ENCODE results near the gene C1orf198. TPM values are rescaled to one million over a fixed set of nuclear protein-coding genes. Genes with fewer than 3 reads are reported as not detected.
A peak's percentile ranks its signal among the peaks of the same experiment; 100 is the strongest.

Gene C1orf198
- total and polyA plus RNA-seq, 2 of the 8 experiments (the other 6 are each of a cell fraction or from before 2014, with no cell fraction given) = 30.6 to 45.0 TPM

DNA sequence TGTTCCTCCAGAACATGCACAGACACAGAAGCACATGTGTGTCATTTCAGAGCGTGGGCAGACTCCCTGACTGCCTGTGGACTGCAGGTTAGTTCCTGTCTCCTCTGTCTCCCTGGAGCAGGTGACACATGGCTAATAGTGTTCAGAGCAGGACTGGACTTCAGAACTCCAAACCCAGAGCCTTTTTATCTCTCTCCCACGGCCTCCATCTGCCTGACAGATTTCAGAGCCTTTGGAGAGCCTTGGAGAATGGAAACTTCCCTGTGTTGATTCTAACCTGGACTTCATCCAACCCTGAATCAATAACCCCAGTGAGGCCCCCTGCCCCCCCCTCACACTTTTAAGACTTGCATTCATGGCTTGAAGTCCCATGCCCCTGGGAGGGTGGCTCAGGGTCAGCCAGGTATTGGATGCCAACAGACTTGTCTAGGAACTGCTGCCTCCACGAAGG is 44.4 kb downstream of the C1orf198 start:
- CTCF ChIA-PET (ENCODE audit: partially characterized antibody) = interaction anchor here (1.1 kb wide), 1 partner anchor 28 kb away, joined by 4 read pairs; no protein-coding TSS in a partner anchor
- H2BK15ac ChIP-seq (ENCODE audit: low read length) = no peak overlapping the region
- no peaks in the 10 kb centered on the region for H3K4me1 ChIP-seq (replicated peaks in 1 of 4; ENCODE audit: control insufficient read depth in 3 of 4, insufficient read depth in 4 of 4, low read length in 3 of 4)
- H4K5ac ChIP-seq (ENCODE audit: insufficient read length, low read depth, low read length) = no peak overlapping the region
- H3K23ac ChIP-seq (ENCODE audit: insufficient read length) = no peak overlapping the region
- H3K27ac ChIP-seq (ENCODE audit: low read depth, low read length) = no peak overlapping the region
- no peak overlapping the region for H3K4ac ChIP-seq (replicated peaks; ENCODE audit: insufficient read length, low read depth, low read length)
- no peak overlapping the region for H3K9ac ChIP-seq (replicated peaks in 1 of 4; ENCODE audit: extremely low read depth in 1 of 4, low read depth in 3 of 4, low read length in 3 of 4)
- no peaks in the 10 kb centered on the region for H3K36me3 ChIP-seq (ENCODE audit: control insufficient read depth in 2 of 4, insufficient read depth in 4 of 4, low read length in 3 of 4)
- no peak overlapping the region for H4K8ac ChIP-seq (ENCODE audit: extremely low read depth, insufficient read depth, low read length)
- no peaks in the 10 kb centered on the region for H3K23me2 ChIP-seq (ENCODE audit: low read depth, low read length)
- H2BK5ac ChIP-seq (ENCODE audit: low read depth, low read length) = no peak overlapping the region
- no peak overlapping the region for H3K4me2 ChIP-seq (ENCODE audit: insufficient read depth in 1 of 2, low read depth in 2 of 2, low read length in 2 of 2)
- H2BK12ac ChIP-seq (ENCODE audit: low read depth, low read length) = no peak overlapping the region
- DNase-seq (ENCODE audit: low read depth in 1 of 2, low spot score in 2 of 2) (peak in 1 of 2 experiments; percentile 20), FAIRE-seq (no peak)
- H3K9me3 ChIP-seq (ENCODE audit: insufficient read depth in 2 of 2, low read depth in 1 of 2, low read length in 1 of 2) = no peaks in the 10 kb centered on the region
- POLR2A ChIA-PET (ENCODE audit: partially characterized antibody) = interaction anchor here (0.8 kb wide), 1 partner anchor 29 kb away, joined by 3 read pairs; no protein-coding TSS in a partner anchor
- peaks cover 0 to 1% of the 10 kb centered on the region in 2 experiments for H4K20me1 ChIP-seq (replicated peaks in 1 of 2; ENCODE audit: control insufficient read depth in 1 of 2, insufficient read depth in 2 of 2, low read length in 2 of 2)
- no peak overlapping the region for H2AK5ac ChIP-seq (ENCODE audit: low read depth, low read length)
- H3K56ac ChIP-seq (replicated peaks; ENCODE audit: insufficient read length, low read depth, low read length) = no peak overlapping the region
- no peak overlapping the region for H2AFZ ChIP-seq (ENCODE audit: low read length)
- H3K14ac ChIP-seq (ENCODE audit: insufficient read length) = no peak overlapping the region
- WGBS, 2 experiments (ENCODE audit: extremely low coverage in 1 of 2, insufficient coverage in 1 of 2, insufficient read length in 1 of 2, insufficient replicate concordance in 2 of 2, low coverage in 1 of 2, low lambda C conversion rate in 2 of 2, missing lambda C conversion rate in 1 of 2) = 82% methylated on average over 3 of the region's 3 CpGs; no CpG with 5 or more reads in 1 of the 2 experiments
- H3K79me1 ChIP-seq (ENCODE audit: low read depth, low read length) = no peaks in the 10 kb centered on the region
- H3K27me3 ChIP-seq (replicated peaks in 1 of 4; ENCODE audit: control insufficient read depth in 3 of 4, extremely low read depth in 1 of 4, insufficient read depth in 3 of 4, low read length in 3 of 4) = no peaks in the 10 kb centered on the region; a peak in 2 of 7 replicates
- H2BK20ac ChIP-seq (ENCODE audit: low read length) = no peak overlapping the region
- H3K18ac ChIP-seq (ENCODE audit: extremely low read depth, low read length) = no peak overlapping the region
- H3K4me3 ChIP-seq (ENCODE audit: extremely low read depth in 1 of 4, insufficient read depth in 2 of 4, low read depth in 3 of 4, low read length in 4 of 4) = no peak overlapping the region
- H2BK120ac ChIP-seq (replicated peaks; ENCODE audit: low read depth, low read length) = no peak overlapping the region
- no peak for TF ChIP-seq NRF1 (IDR thresholded peaks at IDR 0.05; ENCODE audit: low read depth, low read length)
- TF ChIP-seq ASH2L (IDR thresholded peaks at IDR 0.05; ENCODE audit: low read length) = no peak
- TF ChIP-seq KDM1A (IDR thresholded peaks at IDR 0.05; ENCODE audit: borderline replicate concordance, low read length) = no peak
- no peak for TF ChIP-seq SAP30 (IDR thresholded peaks at IDR 0.05; ENCODE audit: insufficient read depth, insufficient replicate concordance, low read length)
- TF ChIP-seq RNF2 (IDR thresholded peaks at IDR 0.05; ENCODE audit: borderline replicate concordance, low read depth, low read length, missing control alignments, poor library complexity, severe bottlenecking) = no peak
- TF ChIP-seq CEBPB (IDR thresholded peaks at IDR 0.05; ENCODE audit: low read depth, low read length) = no peak
- no peak for TF ChIP-seq POLR2AphosphoS5 (IDR thresholded peaks at IDR 0.05; ENCODE audit: low read depth, low read length)
- no peak for TF ChIP-seq EZH2 (IDR thresholded peaks at IDR 0.05; ENCODE audit: low read depth, low read length, severe bottlenecking)
- no peaks in the 10 kb centered on the region for H3K79me2 ChIP-seq (ENCODE audit: control insufficient read depth in 1 of 2, insufficient read depth in 2 of 2, low read length in 2 of 2)
- H4K91ac ChIP-seq (replicated peaks; ENCODE audit: insufficient read length, low read length) = no peak overlapping the region
